Right kidney (tissue), 1 donor: ENCODE results near the gene SLC22A7.

Experiments
- DNase-seq: peaks from one replicate; pipeline ENCODE4 v3.0.0-alpha.2; 2016

SLC22A7 gene

GRCh38 chr6:43267619-43268354, 30.3 kb upstream of the SLC22A7 start:
- DNase-seq: no peak

DNA sequence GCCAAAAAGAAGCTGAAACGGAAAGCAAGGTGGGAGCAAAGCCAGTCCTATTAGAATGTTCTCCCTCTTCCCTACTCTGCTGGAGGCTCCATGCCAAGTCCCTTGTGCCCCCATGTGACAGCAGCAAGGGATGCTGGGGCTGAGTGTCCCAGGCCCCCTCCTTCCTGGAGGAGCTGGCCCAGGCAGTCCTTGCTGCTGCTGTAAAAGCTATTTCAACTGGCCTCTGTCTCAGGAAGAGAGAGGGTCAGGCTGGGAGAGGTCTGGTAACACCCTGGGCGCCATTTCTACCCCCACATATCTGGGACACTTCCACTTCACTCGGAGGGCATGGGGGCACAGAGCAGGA, 29.7 kb upstream of the SLC22A7 start:
- no peak for DNase-seq

GRCh38 chr6:43268782-43269272, 29.2 kb upstream of the SLC22A7 start:
- DNase-seq: no peak

DNA sequence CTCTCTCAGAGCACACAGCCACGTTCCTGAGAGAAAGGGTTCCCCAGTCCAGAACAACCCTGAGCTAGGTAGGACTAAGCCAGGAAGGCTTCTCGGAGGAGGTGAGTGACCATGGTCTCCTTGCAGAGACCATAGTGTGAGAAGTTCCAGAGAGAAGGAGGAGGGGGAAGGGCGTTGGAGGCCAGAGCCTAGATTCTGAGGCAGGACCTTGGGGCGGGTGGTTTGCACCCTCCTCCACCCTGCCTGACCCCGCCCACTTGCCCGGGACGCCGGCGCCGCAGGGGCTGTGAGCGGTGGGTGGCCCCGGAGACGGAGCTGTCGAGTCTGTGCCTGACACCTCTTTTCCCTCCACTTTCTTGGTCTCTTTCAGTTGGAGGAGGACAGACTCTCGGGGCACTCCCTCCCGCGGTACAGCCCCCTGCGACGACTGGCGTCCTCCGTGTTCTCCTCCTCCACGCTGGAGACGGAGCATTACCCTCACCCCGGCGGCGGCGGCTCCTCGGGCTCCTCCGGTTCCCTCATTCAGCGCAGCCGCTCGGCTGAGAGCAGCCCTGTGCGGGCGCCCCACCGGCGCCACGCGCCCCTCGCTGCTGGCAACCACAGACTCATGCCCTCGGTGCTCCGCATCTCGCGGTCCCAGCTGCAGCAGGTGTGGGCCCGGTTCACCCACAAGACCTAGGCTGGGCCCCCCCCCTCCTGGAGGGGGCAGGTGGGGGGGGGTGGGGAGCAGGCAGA, 28.6 kb upstream of the SLC22A7 start:
- peak; percentile 70 for DNase-seq

DNA sequence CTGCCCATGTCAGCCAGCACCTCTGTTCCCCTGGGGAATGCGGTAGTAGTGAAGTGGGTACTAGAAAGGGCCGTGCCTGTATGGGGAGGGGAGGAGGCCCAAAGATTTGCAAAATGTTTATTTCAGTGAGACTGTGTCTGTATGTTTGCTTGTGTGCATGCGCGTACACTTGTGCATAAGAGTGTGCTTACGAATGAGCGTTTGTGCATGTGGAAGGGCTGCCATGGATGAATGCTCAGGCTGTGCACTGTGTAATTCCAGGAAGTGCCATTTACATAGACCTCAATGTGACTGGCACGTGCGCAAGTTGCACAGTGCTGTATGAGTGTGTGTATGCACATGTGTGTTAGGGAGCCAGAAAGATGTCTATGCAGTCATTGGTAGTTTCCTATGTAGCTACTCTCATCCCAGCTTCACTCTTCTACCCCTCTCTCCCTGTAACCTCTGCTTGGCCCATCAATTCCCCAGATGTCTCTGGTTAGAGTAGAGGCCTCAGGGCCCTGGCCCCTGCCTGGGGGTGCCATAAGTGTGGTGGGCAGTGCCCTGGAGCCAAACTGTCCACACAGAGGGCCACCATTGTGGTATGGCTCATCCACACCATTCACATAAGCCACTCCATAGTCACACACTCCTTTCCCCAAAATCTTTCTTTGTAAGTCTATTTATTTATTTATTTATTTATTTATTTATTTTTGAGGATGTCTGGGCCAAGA, 26.8 kb upstream of the SLC22A7 start:
- DNase-seq: no peak

- no peak for DNase-seq
Measured at GRCh38 chr6:43271944-43272343, 26.1 kb upstream of the SLC22A7 start.

DNA sequence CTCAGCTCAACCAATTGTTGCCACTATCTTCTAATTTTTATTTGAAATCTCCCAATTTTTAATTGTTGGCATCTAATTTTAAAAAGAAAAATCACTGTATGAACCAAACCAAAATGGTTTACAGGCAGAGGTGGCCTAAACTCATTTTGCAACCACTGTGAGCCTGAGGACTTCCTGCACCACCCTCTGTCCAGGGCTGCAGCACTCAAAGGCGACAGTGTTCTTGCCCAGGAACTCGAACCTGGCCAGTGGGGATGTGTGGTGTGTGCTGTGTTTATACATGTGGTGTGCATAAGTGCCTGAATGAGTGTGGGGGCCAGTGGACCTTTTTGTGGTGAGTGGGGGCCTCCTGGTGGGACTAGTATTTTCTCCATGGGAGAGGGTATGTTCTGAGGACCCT, 24.4 kb upstream of the SLC22A7 start:
- DNase-seq: no peak

GRCh38 chr6:43274127-43274915, 23.7 kb upstream of the SLC22A7 start:
- DNase-seq: no peak

DNA sequence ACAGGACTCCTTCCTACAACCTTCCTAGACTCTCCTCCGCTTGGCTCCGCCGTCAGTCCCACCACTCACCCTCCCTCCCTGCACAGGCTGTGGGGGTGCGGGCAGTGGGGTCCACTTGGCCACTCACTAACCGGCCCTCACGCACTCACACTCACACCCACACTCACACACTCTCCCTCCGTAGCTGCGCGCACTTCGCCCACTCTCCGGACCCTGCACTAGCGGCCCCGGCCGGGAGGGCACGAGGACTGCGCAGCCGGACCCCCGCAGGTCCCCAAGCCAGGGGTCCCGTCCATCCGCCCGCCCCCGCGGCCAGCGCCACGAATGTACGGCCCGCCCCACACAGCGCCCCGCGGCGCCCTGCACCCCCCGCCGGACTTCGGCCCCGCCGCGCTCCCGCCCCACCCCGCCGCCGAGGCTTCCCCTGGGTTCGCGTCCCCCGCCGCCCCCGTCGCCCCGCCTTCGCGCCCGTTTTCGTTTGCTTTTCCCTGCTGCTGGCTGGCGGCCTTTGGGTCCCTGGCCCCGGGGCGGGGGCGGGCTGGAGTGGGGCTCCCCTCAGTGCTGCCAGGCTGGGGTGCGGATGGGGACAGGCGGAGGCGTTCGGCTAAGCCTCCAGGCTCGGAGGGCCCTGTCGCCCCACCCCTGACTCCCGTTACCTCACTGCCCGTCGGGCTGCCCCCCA, 23.0 kb upstream of the SLC22A7 start:
- DNase-seq: no peak

DNA sequence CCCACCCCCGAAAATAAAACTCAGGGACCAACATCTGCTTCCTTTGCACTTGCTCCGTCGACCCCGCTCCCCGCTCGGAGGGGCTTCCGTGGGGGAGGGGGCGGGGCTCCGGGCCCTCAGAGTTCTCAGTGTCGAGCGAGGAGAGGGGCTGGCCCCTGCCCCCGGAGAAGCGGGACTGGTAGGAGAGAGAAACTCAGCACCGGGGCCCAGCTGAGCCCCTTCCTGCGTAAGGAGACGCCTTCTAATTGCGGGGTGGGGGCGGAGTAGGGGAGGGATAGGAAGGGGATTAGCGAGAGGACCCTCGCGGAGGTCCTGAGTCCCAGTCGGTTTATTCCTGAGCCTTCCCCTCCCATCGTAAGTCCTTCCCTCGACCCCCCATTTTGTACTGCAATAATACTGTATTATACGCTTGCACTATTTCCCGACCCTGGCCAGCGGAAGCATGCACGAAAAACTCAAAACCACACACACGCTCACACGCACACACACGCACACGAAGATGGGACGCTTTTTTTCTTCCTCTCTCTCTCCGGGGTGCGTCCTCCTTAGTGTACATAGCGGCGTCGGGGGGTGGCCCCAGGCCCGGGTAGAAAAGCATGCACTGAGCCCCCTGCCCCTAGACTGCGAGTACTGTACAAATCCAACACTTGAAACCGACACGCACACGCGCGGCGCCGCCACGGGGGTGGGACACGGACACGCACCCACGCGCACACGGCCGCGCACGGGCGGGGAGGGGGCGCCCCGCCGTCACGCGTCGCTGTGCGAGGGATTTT, 22.1 kb upstream of the SLC22A7 start:
- DNase-seq: no peak

DNA sequence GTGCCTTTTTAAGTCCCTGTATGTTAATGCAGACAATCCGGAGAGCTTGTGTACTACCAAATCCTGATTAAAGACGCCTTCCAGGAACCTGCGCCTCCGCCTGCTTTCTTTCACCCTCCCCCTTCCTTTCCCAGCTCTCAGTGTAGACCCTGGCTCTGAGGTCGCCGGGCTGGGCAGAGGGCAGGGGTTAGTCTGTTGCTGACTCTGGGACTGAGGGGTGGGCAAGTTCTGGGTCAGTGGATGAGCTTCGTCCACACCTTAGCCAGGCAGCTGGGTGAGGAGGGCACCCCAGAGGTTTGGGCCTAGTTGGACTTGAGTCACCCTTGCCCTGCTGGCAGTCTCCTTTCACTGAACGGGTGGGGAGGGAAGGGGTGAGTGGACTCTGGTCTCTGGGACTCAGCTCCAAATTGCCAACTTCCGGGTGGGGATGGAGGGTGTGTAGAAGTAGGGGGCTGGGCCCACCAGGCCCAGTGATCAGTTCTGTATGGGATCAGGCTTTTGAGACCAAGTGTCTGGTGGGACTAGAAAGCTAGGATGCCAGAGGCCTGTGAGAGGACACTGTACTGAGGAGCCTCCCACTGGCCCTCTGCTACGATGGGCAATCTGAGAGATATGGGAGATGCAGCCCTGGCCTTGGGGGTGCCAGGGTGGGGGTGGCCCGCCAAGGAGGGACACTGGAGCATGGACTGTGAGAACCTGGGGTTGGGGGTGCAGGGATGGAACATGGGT, 21.3 kb upstream of the SLC22A7 start:
- DNase-seq: no peak

DNA sequence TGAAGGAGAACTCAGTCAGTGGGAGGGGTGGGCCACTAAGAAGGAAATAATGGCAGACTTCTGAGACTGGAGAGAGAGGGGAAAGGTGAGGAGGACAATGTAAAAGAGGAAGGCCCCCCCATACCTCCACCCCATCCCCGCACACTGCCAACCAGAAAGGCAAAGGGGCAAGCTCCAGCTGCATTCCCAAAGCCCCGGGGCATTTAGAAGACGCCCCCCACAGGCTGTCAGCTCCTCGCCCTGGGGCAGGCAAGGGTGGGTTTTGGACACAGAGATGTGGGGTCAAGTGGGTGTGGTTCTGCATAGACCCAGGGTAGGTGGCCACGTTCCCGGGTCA, 20.8 kb upstream of the SLC22A7 start:
- no peak for DNase-seq

GRCh38 chr6:43277643-43278523, 20.2 kb upstream of the SLC22A7 start:
- no peak for DNase-seq

DNA sequence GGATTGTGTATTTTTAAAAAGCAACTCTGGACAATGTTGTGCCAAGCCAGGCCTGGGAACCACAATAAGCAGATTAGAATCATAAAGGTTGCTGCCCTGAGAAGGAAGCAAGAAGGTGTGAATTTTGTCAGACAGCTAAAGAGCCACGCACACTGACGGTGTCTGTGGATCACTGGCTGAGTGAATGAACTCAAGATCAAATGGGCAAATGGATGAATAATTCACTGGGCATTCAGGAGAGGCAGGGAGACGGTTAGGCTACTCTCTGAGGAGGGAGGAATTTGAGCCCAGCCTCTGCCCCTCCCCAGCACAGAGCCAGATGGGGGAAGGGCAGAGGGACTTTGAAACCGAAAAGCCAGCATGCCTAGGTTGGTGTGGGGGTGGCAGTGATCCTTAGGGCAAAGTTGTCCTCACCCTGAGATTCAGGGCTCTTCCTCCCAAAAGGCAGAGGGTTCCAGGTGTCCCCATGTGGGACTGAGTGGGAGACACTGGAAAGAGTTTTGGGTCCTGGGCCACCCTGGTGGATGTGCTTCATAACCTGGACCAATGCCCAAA, 19.5 kb upstream of the SLC22A7 start:
- DNase-seq: no peak

DNA sequence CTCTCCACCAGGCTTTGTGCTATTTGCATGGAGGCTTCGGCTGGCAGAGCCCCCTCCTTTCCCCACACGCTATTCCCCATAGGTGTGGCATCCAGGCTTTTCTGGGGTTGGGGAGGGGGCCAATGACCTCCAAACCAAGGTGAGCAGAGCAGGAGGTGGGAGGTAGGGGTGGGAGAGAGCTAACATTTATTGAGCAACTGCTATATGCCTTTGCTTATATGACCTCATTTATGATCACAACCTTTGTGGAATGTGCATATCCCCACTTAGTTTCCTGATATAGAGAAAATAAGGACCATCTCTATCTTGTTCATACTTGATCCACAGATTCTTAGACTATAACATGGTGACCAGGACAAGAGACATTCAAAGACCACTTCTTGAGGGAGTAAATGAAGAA, 17.8 kb upstream of the SLC22A7 start:
- no peak for DNase-seq

GRCh38 chr6:43282060-43282459, 16.0 kb upstream of the SLC22A7 start:
- no peak for DNase-seq

GRCh38 chr6:43282636-43283513, 15.2 kb upstream of the SLC22A7 start:
- DNase-seq: no peak

DNA sequence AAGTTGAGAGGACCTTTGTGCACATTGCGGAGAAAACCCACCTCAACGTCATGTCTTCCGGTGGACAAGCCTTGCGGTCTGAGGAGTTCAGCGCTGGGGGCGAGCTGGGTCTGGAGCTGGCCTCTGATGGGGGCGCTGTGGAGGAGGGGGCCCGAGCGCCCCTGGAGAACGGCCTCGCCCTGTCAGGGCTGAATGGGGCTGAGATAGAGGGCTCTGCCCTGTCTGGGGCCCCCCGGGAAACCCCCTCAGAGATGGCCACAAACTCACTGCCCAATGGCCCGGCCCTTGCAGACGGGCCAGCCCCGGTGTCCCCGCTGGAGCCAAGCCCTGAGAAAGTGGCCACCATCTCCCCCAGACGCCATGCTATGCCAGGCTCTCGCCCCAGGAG, 14.6 kb upstream of the SLC22A7 start:
- no peak for DNase-seq
